Activated CD4-positive, alpha-beta memory T cell treated with anti-CD3 and anti-CD28 coated beads for 36 hours (primary cell): Measurements from ENCODE around the gene OXCT2. TPM values are rescaled to one million over a fixed set of nuclear protein-coding genes. Genes with fewer than 3 reads are reported as not detected.
A peak's percentile ranks its signal among the peaks of the same experiment; 100 is the strongest.
"Not testable (repeated sequence)": the region's sequence is repeated elsewhere in the genome, so short reads cannot be mapped to it uniquely, and the experiment has no call there.

ENCODE experiments used
- CTCF ChIA-PET: fragments of 350-600 bp; sonication (Branson Sonifier 250); formaldehyde crosslinking; loops from one replicate; lab custom pipeline; 2021; ENCODE audit warnings: antibody characterized with exemption, inconsistent platforms; lab: Charles Lee
- POLR2A ChIA-PET: fragments of 350-600 bp; sonication (Branson Sonifier 250); formaldehyde crosslinking; loops from one replicate; lab custom pipeline; 2021; ENCODE audit warnings: antibody characterized with exemption; lab: Charles Lee
- DNase-seq: peaks from one replicate; pipeline ENCODE4 v3.0.0-alpha.2; 2020
- H3K27ac Mint-ChIP-seq: one replicate; pipeline ENCODE4 v1.8.0; 2021; ENCODE audit warnings: mixed read lengths
- H3K27me3 Mint-ChIP-seq: one replicate; pipeline ENCODE4 v1.8.0; 2021; ENCODE audit warnings: mixed read lengths
- H3K36me3 Mint-ChIP-seq: one replicate; pipeline ENCODE4 v1.8.0; 2021; ENCODE audit warnings: mixed read lengths
- H3K4me1 Mint-ChIP-seq: one replicate; pipeline ENCODE4 v1.8.0; 2021; ENCODE audit warnings: low read depth, mixed read lengths
- H3K4me3 Mint-ChIP-seq: one replicate; pipeline ENCODE4 v1.8.0; 2021; ENCODE audit warnings: mild to moderate bottlenecking, mixed read lengths
- H3K9me3 Mint-ChIP-seq: one replicate; pipeline ENCODE4 v1.8.0; 2021; ENCODE audit warnings: mixed read lengths
- intact Hi-C: fragments of 100-400 bp; cut with micrococcal nuclease; formaldehyde crosslinking; loops from one replicate; pipeline ENCODE4 v1.15.1; 2023
- total RNA-seq, 2 experiments: library from RNA; stranded (reverse); gene quantifications; one replicate each; pipeline ENCODE4 v1.2.3, GENCODE V29; 2021

Gene OXCT2
- total RNA-seq, result 1 to 10 TPM; 1.2 to 1.9 TPM

GRCh38 chr1:39771022-39771532 is at the start of gene OXCT2:
TSS of gene OXCT2 (minus strand) at chr1:39771348. CDS start at chr1:39771255, 93 bp downstream.
- peak within 1 kb of the TSS; percentile 24 for H3K4me3 Mint-ChIP-seq
- H3K27me3 Mint-ChIP-seq, H3K4me1 Mint-ChIP-seq, H3K9me3 Mint-ChIP-seq, H3K27ac Mint-ChIP-seq, POLR2A ChIA-PET, intact Hi-C loops, H3K36me3 Mint-ChIP-seq, CTCF ChIA-PET: not testable (repeated sequence)
- DNase-seq, result peak; percentile 20

- Mint-ChIP-seq H3K4me1 (peaks cover 16% of the 10 kb centered on the region), H3K9me3 (no peaks in the 10 kb centered on the region), H3K4me3 (no peak overlapping the region), H3K27me3 (peaks cover 4% of the 10 kb centered on the region), H3K27ac (no peak overlapping the region), H3K36me3 (no peaks in the 10 kb centered on the region)
- DNase-seq, result no peak
- ChIA-PET CTCF (interaction anchor here (1.8 to 7.4 kb wide), 3 partner anchors 21 to 153 kb away, joined by 7 to 104 read pairs (median 66); partner anchors contain the start of gene MYCL), POLR2A (no interaction called here)
- intact Hi-C loops, result no loop called here
Measured at GRCh38 chr1:39819091-39819812, 48.1 kb upstream of the OXCT2 start.

- DNase-seq, result no peak
- ChIA-PET CTCF (interaction anchor here (1.6 to 7.4 kb wide), 5 partner anchors 20 to 154 kb away, joined by 6 to 104 read pairs (median 8); partner anchors contain the start of genes MFSD2A and MYCL), POLR2A (no interaction called here)
- no peak overlapping the region for H3K27ac Mint-ChIP-seq
- no peaks in the 10 kb centered on the region for H3K9me3 Mint-ChIP-seq
- no peaks in the 10 kb centered on the region for H3K36me3 Mint-ChIP-seq
- peaks cover 16% of the 10 kb centered on the region for H3K4me1 Mint-ChIP-seq
- peaks cover 4% of the 10 kb centered on the region for H3K27me3 Mint-ChIP-seq
- H3K4me3 Mint-ChIP-seq, result no peak overlapping the region
- intact Hi-C loops, result no loop called here
Measured at GRCh38 chr1:39818482-39818881, 47.3 kb upstream of the OXCT2 start.

GRCh38 chr1:39817091-39817932 is 46.2 kb upstream of the OXCT2 start:
- POLR2A ChIA-PET, result not testable (repeated sequence)

GRCh38 chr1:39816415-39817090 is 45.4 kb upstream of the OXCT2 start:
- peak; percentile 73 for DNase-seq
- Mint-ChIP-seq H3K4me1 (peaks cover 16% of the 10 kb centered on the region), H3K27me3 (peaks cover 7% of the 10 kb centered on the region), H3K27ac (no peak overlapping the region), H3K4me3 (no peak overlapping the region), H3K36me3 (no peaks in the 10 kb centered on the region), H3K9me3 (no peaks in the 10 kb centered on the region)
- CTCF ChIA-PET, result interaction anchor here (0.7 to 7.4 kb wide), 17 partner anchors 11 to 218 kb away, joined by 3 to 104 read pairs (median 4); partner anchors contain the start of genes MFSD2A and MYCL
- intact Hi-C loops, result loop anchor here (1.0 kb wide), 3 partner anchors 86 to 216 kb away; no protein-coding TSS in a partner anchor
- POLR2A ChIA-PET, result no interaction called here

More at GRCh38 chr1:39817091-39817932, 46.2 kb upstream of the OXCT2 start:
- not testable (repeated sequence) for H3K9me3 Mint-ChIP-seq, H3K27me3 Mint-ChIP-seq, H3K36me3 Mint-ChIP-seq
- intact Hi-C loops, result loop anchor here (1.0 kb wide), 2 partner anchors 85 to 215 kb away; no protein-coding TSS in a partner anchor
- CTCF ChIA-PET, result interaction anchor here (0.7 to 7.4 kb wide), 27 partner anchors 11 to 218 kb away, joined by 3 to 104 read pairs (median 4); partner anchors contain the start of genes MFSD2A, MYCL and TRIT1
- DNase-seq, result peak; percentile 84
- Mint-ChIP-seq H3K4me3 (peak overlapping the region; percentile 31), H3K27ac (peak overlapping the region; percentile 43), H3K4me1 (peaks cover 16% of the 10 kb centered on the region)

- CTCF ChIA-PET, result no interaction called here
- POLR2A ChIA-PET, result no interaction called here
Measured at GRCh38 chr1:39812913-39813312, 41.8 kb upstream of the OXCT2 start.

GRCh38 chr1:39808784-39809517 is 37.8 kb upstream of the OXCT2 start:
- peaks cover 3% of the 10 kb centered on the region for H3K9me3 Mint-ChIP-seq
- POLR2A ChIA-PET, result no interaction called here
- peaks cover 3% of the 10 kb centered on the region for H3K27me3 Mint-ChIP-seq
- intact Hi-C loops, result no loop called here
- no peaks in the 10 kb centered on the region for H3K4me1 Mint-ChIP-seq
- CTCF ChIA-PET, result interaction anchor here (1.3 kb wide), 1 partner anchor 9 kb away, joined by 4 read pairs; no protein-coding TSS in a partner anchor
- no peak for DNase-seq
- H3K27ac Mint-ChIP-seq, result no peak overlapping the region
- H3K4me3 Mint-ChIP-seq, result no peak overlapping the region
- peaks cover 6% of the 10 kb centered on the region for H3K36me3 Mint-ChIP-seq

More at GRCh38 chr1:39812913-39813312, 41.8 kb upstream of the OXCT2 start:
- Mint-ChIP-seq H3K36me3 (no peaks in the 10 kb centered on the region), H3K4me3 (no peak overlapping the region), H3K27ac (no peak overlapping the region), H3K27me3 (peaks cover 7% of the 10 kb centered on the region), H3K9me3 (no peaks in the 10 kb centered on the region), H3K4me1 (peaks cover 16% of the 10 kb centered on the region)
- DNase-seq, result no peak
- intact Hi-C loops, result no loop called here

- Mint-ChIP-seq H3K9me3 (peaks cover 3% of the 10 kb centered on the region), H3K4me3 (no peak overlapping the region), H3K27ac (no peak overlapping the region), H3K4me1 (no peaks in the 10 kb centered on the region), H3K27me3 (no peaks in the 10 kb centered on the region), H3K36me3 (peaks cover 6% of the 10 kb centered on the region)
- ChIA-PET CTCF (interaction anchor here (0.9 kb wide), 1 partner anchor 168 kb away, joined by 3 read pairs; no protein-coding TSS in a partner anchor), POLR2A (no interaction called here)
- DNase-seq, result no peak
- intact Hi-C loops, result no loop called here
Measured at GRCh38 chr1:39805385-39805784, 34.2 kb upstream of the OXCT2 start.

- CTCF ChIA-PET, result interaction anchor here (0.6 to 1.1 kb wide), 3 partner anchors 100 to 536 kb away, joined by 3 to 4 read pairs (median 3); no protein-coding TSS in a partner anchor
- H3K9me3 Mint-ChIP-seq, result peaks cover 3% of the 10 kb centered on the region
- H3K27me3 Mint-ChIP-seq, result no peaks in the 10 kb centered on the region
- intact Hi-C loops, result no loop called here
- POLR2A ChIA-PET, result no interaction called here
- no peak overlapping the region for H3K4me3 Mint-ChIP-seq
- H3K36me3 Mint-ChIP-seq, result peaks cover 6% of the 10 kb centered on the region
- H3K4me1 Mint-ChIP-seq, result peaks cover 12% of the 10 kb centered on the region
- no peak overlapping the region for H3K27ac Mint-ChIP-seq
- DNase-seq, result no peak
Measured at GRCh38 chr1:39802496-39803260, 31.5 kb upstream of the OXCT2 start.

- peaks cover 2% of the 10 kb centered on the region for H3K36me3 Mint-ChIP-seq
- intact Hi-C loops, result no loop called here
- ChIA-PET POLR2A (interaction anchor here (2.9 kb wide), 1 partner anchor 11 kb away, joined by 15 read pairs; the partner anchor contains the start of gene BMP8B), CTCF (interaction anchor here (0.7 to 4.0 kb wide), 19 partner anchors 9 to 195 kb away, joined by 3 to 25 read pairs (median 5); partner anchors contain the start of genes BMP8B, MYCL, NT5C1A and PPIE)
- H3K4me3 Mint-ChIP-seq, result no peak overlapping the region
- peaks cover 15% of the 10 kb centered on the region for H3K4me1 Mint-ChIP-seq
- DNase-seq, result no peak
- H3K9me3 Mint-ChIP-seq, result peaks cover under 1% of the 10 kb centered on the region
- H3K27me3 Mint-ChIP-seq, result no peaks in the 10 kb centered on the region
- H3K27ac Mint-ChIP-seq, result no peak overlapping the region
Measured at GRCh38 chr1:39800471-39800835, 29.3 kb upstream of the OXCT2 start.
